A549 (cell line): ENCODE results near the gene ABI3BP. TPM values are rescaled to one million over a fixed set of nuclear protein-coding genes. Genes with fewer than 3 reads are reported as not detected.
A peak's percentile ranks its signal among the peaks of the same experiment; 100 is the strongest.

ENCODE experiments used
- ATAC-seq, 2 experiments: fragments of 200-7000 bp in 1 of 2; fragments of >200 bp in 1 of 2; cut with Nextera tagmentation in 1 of 2; cut with Tn5 transposase in 1 of 2; 3 replicates each; pipeline versions ENCODE4 v1.8.0 to v1.9.1; 2018 to 2020; ENCODE audit warnings: mild to moderate bottlenecking in 1 of 2, moderate library complexity in 1 of 2
- CTCF ChIA-PET: fragments of 300-600 bp; sonication (Branson Sonifier 250); formaldehyde crosslinking; extraction: SDS; loops from one replicate; lab custom pipeline; 2021; ENCODE audit warnings: antibody characterized with exemption, inconsistent platforms; lab: Yijun Ruan, JAX
- POLR2A ChIA-PET: fragments of 350-600 bp; formaldehyde crosslinking; extraction: SDS; loops from one replicate; lab custom pipeline; 2021; ENCODE audit warnings: antibody characterized with exemption, inconsistent platforms; lab: Yijun Ruan, JAX
- DNase-seq, 2 experiments: peaks; one replicate each; pipeline versions ENCODE4 v3.0.0 to v3.0.0-alpha.2; 2011 to 2016; ENCODE audit warnings: low read depth in 1 of 2, low spot score in 1 of 2
- FAIRE-seq: peaks from 2 replicates; lab custom pipeline; 2011; peaks lifted over from hg19 to GRCh38; lab: Jason Lieb, UNC
- H3K27ac ChIP-seq, 2 experiments: fragments of >200 bp; sonication (Bioruptor Twin); formaldehyde crosslinking; 3 replicates each; pipeline ENCODE4 v1.5.1; 2016 to 2017
- H3K4me1 ChIP-seq: fragments of >200 bp; sonication (Bioruptor Twin); formaldehyde crosslinking; 3 replicates; pipeline ENCODE4 v1.6.1; 2016
- H3K4me2 ChIP-seq: fragments of >200 bp; sonication (Bioruptor Twin); formaldehyde crosslinking; 3 replicates; pipeline ENCODE4 v1.6.1; 2016
- H3K4me3 ChIP-seq: fragments of >200 bp; sonication (Bioruptor Twin); formaldehyde crosslinking; 3 replicates; pipeline ENCODE4 v1.5.1; 2016
- H3K9me3 ChIP-seq: fragments of >200 bp; sonication (Bioruptor Twin); formaldehyde crosslinking; 3 replicates; pipeline ENCODE4 v1.6.1; 2016
- BCL3 ChIP-seq: fragments of >200 bp; sonication (Bioruptor Twin); formaldehyde crosslinking; IDR thresholded peaks from 3 replicates; pipeline ENCODE4 v1.6.1; 2016
- BHLHE40 ChIP-seq: IDR thresholded peaks from 2 replicates; pipeline ENCODE4 v1.6.1; 2012; ENCODE audit warnings: low read depth, low read length, inconsistent platforms
- CBX2 ChIP-seq: fragments of 200-600 bp; sonication (generic); IDR thresholded peaks from 2 replicates; pipeline ENCODE4 v1.6.1; 2016; ENCODE audit warnings: low read depth, mild to moderate bottlenecking, borderline replicate concordance
- CBX8 ChIP-seq: fragments of 200-600 bp; sonication (generic); IDR thresholded peaks from 2 replicates; pipeline ENCODE4 v1.6.1; 2016
- E2F6 ChIP-seq: IDR thresholded peaks from 2 replicates; pipeline ENCODE4 v1.6.1; 2012; ENCODE audit warnings: low read depth, borderline replicate concordance
- EHF ChIP-seq: fragments of 250-450 bp; sonication (Bioruptor Pico); IDR thresholded peaks from 2 replicates; pipeline ENCODE4 v1.5.0; 2020; ENCODE audit warnings: mild to moderate bottlenecking
- ESRRA ChIP-seq: fragments of 150-350 bp; IDR thresholded peaks from 2 replicates; pipeline ENCODE4 v1.6.1; 2014; ENCODE audit warnings: mild to moderate bottlenecking, low read length, borderline replicate concordance
- FOSB ChIP-seq: fragments of 250-450 bp; sonication (Bioruptor Pico); IDR thresholded peaks from 2 replicates; pipeline ENCODE4 v1.5.0; 2020; ENCODE audit warnings: mild to moderate bottlenecking, moderate library complexity
- FOSL2 ChIP-seq, 2 experiments: fragments of 450-650 bp in 1 of 2; fragments of >200 bp in 1 of 2; sonication (Bioruptor Twin) in 1 of 2; formaldehyde crosslinking; IDR thresholded peaks; 2 replicates each; pipeline versions ENCODE4 v1.5.0 to v1.6.1; 2016 to 2020; ENCODE audit warnings: mild to moderate bottlenecking in 1 of 2, moderate library complexity in 1 of 2
- GATA3 ChIP-seq: IDR thresholded peaks from 2 replicates; pipeline ENCODE4 v1.6.1; 2012; ENCODE audit warnings: borderline replicate concordance
- HES2 ChIP-seq: fragments of >200 bp; sonication (Bioruptor Twin); formaldehyde crosslinking; IDR thresholded peaks from 2 replicates; pipeline ENCODE4 v1.6.1; 2016
- HEYL ChIP-seq: fragments of 250-450 bp; sonication (Bioruptor Pico); IDR thresholded peaks from 2 replicates; pipeline ENCODE4 v1.8.0; 2021; ENCODE audit warnings: mild to moderate bottlenecking, moderate library complexity
- HOXB13 ChIP-seq: fragments of 250-450 bp; sonication (Bioruptor Pico); IDR thresholded peaks from 2 replicates; pipeline ENCODE4 v1.5.0; 2020; ENCODE audit warnings: low read depth, mild to moderate bottlenecking, moderate library complexity
- HOXB5 ChIP-seq: fragments of 250-450 bp; sonication (Bioruptor Pico); IDR thresholded peaks from 2 replicates; pipeline ENCODE4 v1.5.0; 2020; ENCODE audit warnings: mild to moderate bottlenecking, moderate library complexity
- JUNB ChIP-seq: fragments of >200 bp; sonication (Bioruptor Twin); formaldehyde crosslinking; IDR thresholded peaks from 2 replicates; pipeline ENCODE4 v1.6.1; 2016
- KDM5A ChIP-seq: fragments of 200-600 bp; sonication (generic); IDR thresholded peaks from 2 replicates; pipeline ENCODE4 v1.6.1; 2016; ENCODE audit warnings: antibody characterized with exemption, mild to moderate bottlenecking
- MYC ChIP-seq: IDR thresholded peaks from 2 replicates; pipeline ENCODE4 v1.6.1; 2012; ENCODE audit warnings: mild to moderate bottlenecking, inconsistent platforms, low read length, improper control_type of control experiment, borderline replicate concordance
- NFE2L2 ChIP-seq: fragments of 150-350 bp; conservative IDR thresholded peaks from 2 replicates; pipeline ENCODE4 v1.6.1; 2014; ENCODE audit warnings: low read length
- NR3C1 ChIP-seq: fragments of >200 bp; sonication (Bioruptor Twin); formaldehyde crosslinking; IDR thresholded peaks from 3 replicates; pipeline ENCODE4 v1.6.1; 2017
- PHF8 ChIP-seq: fragments of 200-600 bp; sonication (generic); IDR thresholded peaks from 2 replicates; pipeline ENCODE4 v1.6.1; 2016; ENCODE audit warnings: low read depth, mild to moderate bottlenecking, antibody characterized with exemption, moderate library complexity, borderline replicate concordance
- RAD21 ChIP-seq, 2 experiments: fragments of >200 bp in 1 of 2; sonication (Bioruptor Twin) in 1 of 2; formaldehyde crosslinking in 1 of 2; IDR thresholded peaks in 1 of 2; conservative IDR thresholded peaks in 1 of 2; 2 replicates in 1 of 2; 3 replicates in 1 of 2; pipeline ENCODE4 v1.6.1; 2012 to 2018; ENCODE audit warnings: inconsistent platforms in 1 of 2
- RNF2 ChIP-seq: fragments of 200-600 bp; sonication (generic); IDR thresholded peaks from 2 replicates; pipeline ENCODE4 v1.6.1; 2016; ENCODE audit warnings: low read depth, mild to moderate bottlenecking, antibody characterized with exemption, moderate library complexity, borderline replicate concordance
- TFCP2L1 ChIP-seq: fragments of 250-450 bp; sonication (Bioruptor Pico); IDR thresholded peaks from 2 replicates; pipeline ENCODE4 v1.5.0; 2021; ENCODE audit warnings: mild to moderate bottlenecking
- ZNF302 ChIP-seq: fragments of 250-450 bp; sonication (Bioruptor Pico); IDR thresholded peaks from 2 replicates; pipeline ENCODE4 v1.9.0; 2021; ENCODE audit warnings: inconsistent platforms, mild to moderate bottlenecking, moderate library complexity
- ZSCAN20 ChIP-seq: fragments of 250-450 bp; sonication (Bioruptor Pico); IDR thresholded peaks from 2 replicates; pipeline ENCODE4 v1.8.0; 2022; ENCODE audit warnings: mild to moderate bottlenecking, moderate library complexity
- WGBS: methylation state at CpG from one replicate; pipeline ENCODE4 v1.1.6; 2017; ENCODE audit errors: missing lambda C conversion rate; 5-methylcytosine and 5-hydroxymethylcytosine counted together
- polyA plus RNA-seq, 4 experiments: library from polyadenylated mRNA; depleted of rRNA in 3 of 4; stranded (reverse); fragments of >200 nt; fragmentation: RNase III in 1 of 4; extraction: RNeasy Plus Mini Kit Qiagen cat#74134 plus additional on column Dnase treatment in 1 of 4; gene quantifications; 2 replicates in 3 of 4; 3 replicates in 1 of 4; pipeline ENCODE4 v1.2.3, GENCODE V29; 2011 to 2017
- TF ChIP-seq, protein P1 (sequence below): IDR thresholded peaks from 2 replicates; pipeline ENCODE4 v1.6.1; 2012

The ABI3BP gene
- polyA plus RNA-seq, 2 of the 4 experiments (the other 2 are of a cell fraction) = 1.3 to 1.8 TPM

GRCh38 chr3:100708989-100709841 is 284.0 kb downstream of the ABI3BP start, which contains the start of gene TFG (continued):
- TF ChIP-seq HOXB5 (CRISPR knock-in tag) = no peak
- TF ChIP-seq FOSB (CRISPR knock-in tag) = no peak
- peak; percentile 45; the same call in 1 of the 3 replicates for TF ChIP-seq BCL3
- TF ChIP-seq NR3C1 = no peak
- TF ChIP-seq MYC = peak; percentile 44; the same call in 1 of the 2 replicates
- TF ChIP-seq KDM5A = no peak
- no peak for TF ChIP-seq ESRRA
- TF ChIP-seq GATA3 = no peak
- no peak for TF ChIP-seq CBX2
- no peak for TF ChIP-seq ZNF302 (CRISPR knock-in tag)
- no peak for TF ChIP-seq NFE2L2

DNA sequence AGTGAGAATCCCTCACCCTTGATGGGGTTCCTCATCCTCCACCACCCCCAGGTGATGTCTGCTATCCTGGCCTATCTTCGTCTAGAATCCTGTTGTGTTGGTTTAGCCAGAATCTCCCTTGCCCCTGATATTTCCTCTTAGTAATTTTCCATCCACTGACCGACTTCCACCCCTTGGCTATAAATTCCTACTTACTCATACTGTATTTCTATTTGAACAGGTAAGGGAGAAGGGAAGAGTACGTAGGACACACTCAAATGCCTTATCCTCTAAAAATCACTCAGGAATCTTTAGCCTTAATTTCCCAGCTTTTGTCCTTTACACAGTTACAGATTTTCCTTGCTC is 284.6 kb downstream of the ABI3BP start:
- no peaks in the 10 kb centered on the region for H3K9me3 ChIP-seq
- peaks cover 21% of the 10 kb centered on the region for H3K4me1 ChIP-seq
- TF ChIP-seq HES2 (no peak), RNF2 (no peak), HOXB13 (no peak), FOSB (CRISPR knock-in tag) (no peak), MYC (no peak), FOSL2 (IDR thresholded peaks at IDR 0.05) (no peak), FOSL2 (CRISPR knock-in tag; IDR thresholded peaks at IDR 0.05) (no peak), ZSCAN20 (CRISPR knock-in tag) (no peak), CBX8 (no peak), EHF (CRISPR knock-in tag) (no peak)
- TF ChIP-seq, protein P1, sequence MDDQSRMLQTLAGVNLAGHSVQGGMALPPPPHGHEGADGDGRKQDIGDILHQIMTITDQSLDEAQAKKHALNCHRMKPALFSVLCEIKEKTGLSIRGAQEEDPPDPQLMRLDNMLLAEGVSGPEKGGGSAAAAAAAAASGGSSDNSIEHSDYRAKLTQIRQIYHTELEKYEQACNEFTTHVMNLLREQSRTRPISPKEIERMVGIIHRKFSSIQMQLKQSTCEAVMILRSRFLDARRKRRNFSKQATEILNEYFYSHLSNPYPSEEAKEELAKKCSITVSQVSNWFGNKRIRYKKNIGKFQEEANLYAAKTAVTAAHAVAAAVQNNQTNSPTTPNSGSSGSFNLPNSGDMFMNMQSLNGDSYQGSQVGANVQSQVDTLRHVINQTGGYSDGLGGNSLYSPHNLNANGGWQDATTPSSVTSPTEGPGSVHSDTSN = no peak
- peak overlapping the region; percentile 72 for H3K4me2 ChIP-seq
- peak overlapping the region; percentile 86 for H3K4me3 ChIP-seq
- ChIA-PET POLR2A (interaction anchor here (0.6 to 1.3 kb wide), 5 partner anchors 10 to 106 kb away, joined by 3 read pairs; no protein-coding TSS in a partner anchor), CTCF (interaction anchor here (0.8 kb wide), 1 partner anchor 449 kb away, joined by 3 read pairs; no protein-coding TSS in a partner anchor)
- peak in 1 of 2 experiments; percentile 18 for DNase-seq
- 56% methylated on average over 3 of the region's 3 CpGs for WGBS
- H3K27ac ChIP-seq = peak overlapping the region; percentile 71 to 96
- no peak for FAIRE-seq
- ATAC-seq = no peak

- POLR2A ChIA-PET = no interaction called here
- CTCF ChIA-PET = interaction anchor here (0.6 to 1.3 kb wide), 3 partner anchors 9 to 244 kb away, joined by 3 read pairs; no protein-coding TSS in a partner anchor
Measured at GRCh38 chr3:100706365-100706764, 286.9 kb downstream of the ABI3BP start.

More at GRCh38 chr3:100706365-100706764, 286.9 kb downstream of the ABI3BP start:
- no peak for TF ChIP-seq EHF (CRISPR knock-in tag)
- TF ChIP-seq TFCP2L1 (CRISPR knock-in tag) = no peak
- TF ChIP-seq E2F6 = no peak
- TF ChIP-seq PHF8 = no peak
- TF ChIP-seq FOSB (CRISPR knock-in tag) = no peak
- no peak for TF ChIP-seq HEYL (CRISPR knock-in tag)
- no peak for TF ChIP-seq BHLHE40
- no peak for TF ChIP-seq RAD21 (conservative IDR thresholded peaks at IDR 0.05 in 1 of 2, IDR thresholded peaks at IDR 0.05 in 1 of 2)
- no peak for TF ChIP-seq CBX2
- TF ChIP-seq HOXB5 (CRISPR knock-in tag) = no peak
- TF ChIP-seq JUNB = no peak
- FAIRE-seq (no peak), DNase-seq (no peak), ATAC-seq (no peak)
- Histone ChIP-seq H3K4me1 (peaks cover 6% of the 10 kb centered on the region), H3K4me3 (no peak overlapping the region), H3K27ac (no peak overlapping the region), H3K9me3 (no peaks in the 10 kb centered on the region), H3K4me2 (no peak overlapping the region)
- WGBS = 19% methylated on average over 3 of the region's 3 CpGs
